Measurements from ENCODE around the gene RIN2.

- TF ChIP-seq ARNTL (CRISPR knock-in tag; IDR thresholded peaks at IDR 0.05; ENCODE audit: borderline replicate concordance, low read depth) = no peak
- TF ChIP-seq ZNF70 (CRISPR knock-in tag; IDR thresholded peaks at IDR 0.05) = no peak
- no peak for TF ChIP-seq PATZ1 (CRISPR knock-in tag; IDR thresholded peaks at IDR 0.05; ENCODE audit: borderline replicate concordance)
- TF ChIP-seq ZFP3 (CRISPR knock-in tag; IDR thresholded peaks at IDR 0.05) = no peak
- no peak for TF ChIP-seq ZNF565 (CRISPR knock-in tag; conservative IDR thresholded peaks at IDR 0.05; ENCODE audit: low read depth)
- no peak for TF ChIP-seq ZC3H10 (CRISPR knock-in tag; IDR thresholded peaks at IDR 0.05)
- TF ChIP-seq PPARA (CRISPR knock-in tag; IDR thresholded peaks at IDR 0.05; ENCODE audit: borderline replicate concordance) = no peak
- no peak for TF ChIP-seq TOX (CRISPR knock-in tag; IDR thresholded peaks at IDR 0.05; ENCODE audit: borderline replicate concordance)
- no peak for TF ChIP-seq ESRRG (CRISPR knock-in tag; IDR thresholded peaks at IDR 0.05)
- no peak for TF ChIP-seq SNAI2 (CRISPR knock-in tag; IDR thresholded peaks at IDR 0.05)
- TF ChIP-seq POU6F1 (CRISPR knock-in tag; IDR thresholded peaks at IDR 0.05; ENCODE audit: borderline replicate concordance, low read depth) = no peak
Observed at GRCh38 chr20:19747903-19748302, 10.2 kb upstream of the RIN2 start.

Data from SK-N-SH treated with all-trans-retinoic acid at 6 μM for 48 hours (cell line).